Ascending aorta (tissue), 2 donors: ENCODE data around the gene POLR2J. TPM values are rescaled to one million over a fixed set of nuclear protein-coding genes. Genes with fewer than 3 reads are reported as not detected.
A peak's percentile ranks its signal among the peaks of the same experiment; 100 is the strongest.
"Not testable (repeated sequence)": the region's sequence is repeated elsewhere in the genome, so short reads cannot be mapped to it uniquely, and the experiment has no call there.

Source experiments
- DNase-seq, 2 donors: peaks; one replicate each; pipeline ENCODE4 v3.0.0-alpha.2; 2019; ENCODE audit warnings: low spot score in 2 of 2
- H3K27ac ChIP-seq, 2 donors: fragments of 200-600 bp; sonication (generic); one replicate each; pipeline ENCODE4 v1.5.1; 2016 to 2017; ENCODE audit warnings: mild to moderate bottlenecking in 1 of 2
- H3K27me3 ChIP-seq: fragments of 200-600 bp; sonication (generic); one replicate; pipeline ENCODE4 v1.5.1; 2017
- H3K36me3 ChIP-seq, 2 donors: fragments of 200-600 bp; sonication (generic); one replicate each; pipeline ENCODE4 v1.5.1; 2016
- H3K4me1 ChIP-seq, 2 donors: fragments of 200-600 bp; sonication (generic); one replicate each; pipeline ENCODE4 v1.5.1; 2016 to 2017; ENCODE audit warnings: mild to moderate bottlenecking in 1 of 2
- H3K4me3 ChIP-seq, 2 donors: fragments of 200-600 bp; sonication (generic); one replicate each; pipeline ENCODE4 v1.5.1; 2016 to 2017; ENCODE audit warnings: mild to moderate bottlenecking in 1 of 2
- H3K9me3 ChIP-seq, 2 donors: fragments of 200-600 bp; sonication (generic); one replicate each; pipeline ENCODE4 v1.5.1; 2016
- intact Hi-C: fragments of 100-400 bp; cut with DNase I; formaldehyde crosslinking; loops from one replicate; pipeline ENCODE4 v1.15.1; 2023
- total RNA-seq: library from RNA; depleted of rRNA; stranded (reverse); fragments of >200 nt; gene quantifications from one replicate; pipeline ENCODE4 v1.1.0, GENCODE V29; 2016

POLR2J gene
- total RNA-seq, 1 donor from 2014 or later, result 40.8 TPM

GRCh38 chr7:102510575-102510974 is 31.9 kb upstream of the POLR2J start:
- H3K4me1 ChIP-seq, intact Hi-C loops, H3K36me3 ChIP-seq, DNase-seq, H3K27ac ChIP-seq, H3K27me3 ChIP-seq, H3K9me3 ChIP-seq, H3K4me3 ChIP-seq: not testable (repeated sequence)

DNA sequence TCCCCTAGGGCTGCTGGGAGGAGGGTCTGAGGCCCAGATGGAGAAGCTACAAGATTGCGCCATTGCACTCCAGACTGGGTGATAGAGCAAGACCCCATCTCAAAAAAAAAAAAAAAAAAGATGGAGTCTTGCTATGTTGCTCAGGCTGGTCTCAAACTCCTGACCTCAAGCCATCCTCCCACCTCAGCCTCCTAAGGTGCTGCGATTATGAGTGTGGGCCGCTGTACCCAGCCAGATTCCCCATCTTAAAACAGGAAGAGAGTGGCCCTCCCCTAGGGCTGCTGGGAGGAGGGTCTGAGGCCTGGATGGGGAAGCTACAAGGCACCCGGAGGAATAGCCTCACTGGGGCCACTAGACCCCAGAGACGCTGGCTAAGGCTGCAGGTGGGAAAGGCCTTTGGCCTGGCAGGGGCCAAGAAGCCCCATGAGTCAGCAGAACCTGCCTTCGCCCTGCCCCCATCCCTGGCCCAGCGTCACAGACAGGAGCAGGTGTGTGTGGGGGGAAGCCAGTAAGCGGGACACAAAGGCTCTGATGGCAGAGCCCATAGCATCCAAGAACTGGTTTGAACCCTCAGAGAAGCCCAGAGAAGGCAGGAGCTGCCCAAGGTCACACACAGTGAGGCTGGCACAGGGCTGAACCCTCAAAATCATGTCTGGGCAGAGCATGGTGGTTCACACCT is 28.8 kb upstream of the POLR2J start:
- H3K9me3 ChIP-seq, H3K27me3 ChIP-seq, H3K4me1 ChIP-seq, H3K36me3 ChIP-seq, H3K27ac ChIP-seq, H3K4me3 ChIP-seq, intact Hi-C loops: not testable (repeated sequence)
- DNase-seq, result peak in 1 of 2 donors; percentile 34

DNA sequence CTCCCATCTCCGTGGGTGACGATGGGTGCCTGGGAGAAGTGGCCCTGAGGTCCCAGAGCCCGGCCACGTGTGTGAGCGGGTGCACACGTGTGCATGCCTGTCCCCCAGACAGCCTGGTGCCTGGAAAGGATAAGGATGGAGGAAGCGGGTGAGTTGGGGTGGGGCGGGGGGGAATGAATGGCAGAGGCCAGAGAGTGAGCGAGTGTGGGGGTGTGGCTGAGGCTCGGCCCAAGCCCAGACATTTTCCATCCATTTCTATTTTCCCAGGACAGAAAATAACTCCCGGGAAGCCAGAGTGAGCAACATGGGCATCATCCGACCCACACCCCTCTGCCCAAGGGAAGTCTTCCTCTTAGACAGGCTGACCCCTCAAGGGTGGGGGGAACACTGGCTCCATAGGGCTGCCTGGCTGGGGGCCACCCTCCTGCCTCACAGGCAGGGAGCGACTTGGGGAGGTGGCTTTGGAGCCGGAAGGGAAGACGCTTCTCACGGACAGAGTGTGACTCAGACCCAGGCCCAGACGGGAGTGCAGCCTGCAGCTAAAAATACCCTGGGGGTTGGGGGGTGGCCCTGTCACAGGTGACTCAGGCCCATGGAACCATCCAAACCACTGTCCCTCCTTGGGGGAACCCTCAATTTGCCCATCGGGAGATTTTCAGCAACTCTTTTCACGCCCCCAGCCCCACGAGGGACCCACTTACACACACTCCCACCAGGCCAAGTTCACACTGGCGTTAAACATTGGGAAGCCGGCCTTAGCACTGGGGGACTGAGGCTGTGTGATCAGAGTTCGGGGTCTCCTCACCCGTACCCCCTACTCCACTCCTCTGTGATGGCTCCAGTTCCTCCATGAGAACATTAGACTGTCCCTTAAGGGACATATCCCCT is 26.8 kb upstream of the POLR2J start:
- DNase-seq, result peak in 1 of 2 donors; percentile 65
- H3K4me1 ChIP-seq, intact Hi-C loops, H3K36me3 ChIP-seq, H3K4me3 ChIP-seq, H3K9me3 ChIP-seq, H3K27me3 ChIP-seq: not testable (repeated sequence)
- peak overlapping the region; percentile 72 to 78 for H3K27ac ChIP-seq

DNA sequence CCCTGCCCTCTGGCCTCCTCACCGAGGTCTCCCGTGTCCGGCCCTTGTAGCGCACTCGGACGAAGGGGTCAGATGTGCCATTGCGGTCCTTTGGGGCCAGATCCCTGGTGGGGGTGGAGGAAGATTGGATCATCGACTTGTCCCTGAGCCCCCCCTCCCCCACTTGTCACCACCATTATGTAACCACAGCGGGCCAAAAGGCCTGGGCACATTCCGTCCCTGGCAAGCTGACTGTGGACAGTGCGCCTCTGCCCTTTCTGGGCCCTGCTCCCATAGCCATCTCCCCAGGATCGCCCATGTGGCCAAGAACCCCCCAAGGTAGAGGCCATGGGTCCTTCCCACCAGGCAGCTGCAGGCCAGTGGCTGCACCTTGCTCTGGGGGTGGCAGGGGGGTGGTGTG is 24.4 kb upstream of the POLR2J start:
- DNase-seq, H3K4me3 ChIP-seq, H3K27me3 ChIP-seq, intact Hi-C loops, H3K4me1 ChIP-seq, H3K9me3 ChIP-seq, H3K27ac ChIP-seq, H3K36me3 ChIP-seq: not testable (repeated sequence)

GRCh38 chr7:102498321-102498720 is 19.6 kb upstream of the POLR2J start:
- H3K27me3 ChIP-seq, H3K27ac ChIP-seq, H3K4me1 ChIP-seq, H3K4me3 ChIP-seq, H3K9me3 ChIP-seq, DNase-seq, H3K36me3 ChIP-seq, intact Hi-C loops: not testable (repeated sequence)

GRCh38 chr7:102497308-102497707 is 18.6 kb upstream of the POLR2J start:
- DNase-seq, intact Hi-C loops, H3K27me3 ChIP-seq, H3K9me3 ChIP-seq, H3K4me1 ChIP-seq, H3K36me3 ChIP-seq, H3K27ac ChIP-seq, H3K4me3 ChIP-seq: not testable (repeated sequence)

DNA sequence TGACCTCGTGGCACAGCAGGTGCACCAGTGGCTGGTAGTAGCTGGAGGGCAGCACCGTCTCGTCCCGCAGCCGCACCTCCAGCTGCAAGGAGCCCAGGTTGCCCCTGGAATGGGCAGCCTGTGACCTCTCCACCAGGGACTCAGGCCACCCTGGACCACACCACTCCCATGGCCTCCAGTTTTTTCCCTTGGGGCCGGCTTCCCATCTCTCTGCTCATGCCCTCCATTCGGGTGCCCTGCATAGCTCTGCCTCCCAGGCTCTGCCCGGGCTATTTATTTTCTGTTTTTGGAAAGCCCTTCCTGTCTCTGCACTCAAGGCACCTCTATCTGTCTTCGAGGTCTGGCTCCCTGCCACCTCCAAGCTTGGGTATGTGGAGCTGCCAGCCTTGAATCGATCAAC is 18.1 kb upstream of the POLR2J start:
- H3K27ac ChIP-seq, intact Hi-C loops, H3K4me1 ChIP-seq, H3K4me3 ChIP-seq, H3K27me3 ChIP-seq, DNase-seq, H3K9me3 ChIP-seq, H3K36me3 ChIP-seq: not testable (repeated sequence)

- intact Hi-C loops, H3K27me3 ChIP-seq, H3K36me3 ChIP-seq, H3K27ac ChIP-seq, H3K4me3 ChIP-seq, H3K4me1 ChIP-seq, H3K9me3 ChIP-seq, DNase-seq: not testable (repeated sequence)
Measured at GRCh38 chr7:102494473-102495149, 15.9 kb upstream of the POLR2J start.

DNA sequence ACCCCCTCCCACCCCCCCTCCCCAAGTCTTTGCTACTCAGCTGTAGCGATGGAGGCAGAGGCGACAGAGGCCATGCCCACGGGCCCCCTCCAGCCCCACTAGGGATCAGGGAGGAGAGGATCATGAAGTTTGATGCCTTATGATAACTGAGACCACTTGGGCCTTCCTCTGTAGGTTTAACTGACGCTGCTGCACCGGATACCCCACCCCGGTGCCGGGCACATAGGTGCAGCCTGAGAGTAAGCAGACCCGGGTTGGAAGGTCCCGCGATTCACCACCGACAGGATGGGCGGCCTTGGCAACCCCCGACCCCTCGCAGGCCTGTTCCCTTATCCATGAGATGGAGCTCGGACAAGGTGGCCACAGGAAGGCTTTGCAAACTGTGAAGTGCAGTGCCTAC is 15.3 kb upstream of the POLR2J start:
- H3K27ac ChIP-seq, H3K4me3 ChIP-seq, H3K9me3 ChIP-seq, H3K4me1 ChIP-seq, H3K27me3 ChIP-seq, intact Hi-C loops, H3K36me3 ChIP-seq: not testable (repeated sequence)
- DNase-seq, result peak in 1 of 2 donors; percentile 8

- H3K4me3 ChIP-seq, H3K36me3 ChIP-seq, DNase-seq, H3K9me3 ChIP-seq, H3K27ac ChIP-seq, intact Hi-C loops, H3K27me3 ChIP-seq, H3K4me1 ChIP-seq: not testable (repeated sequence)
Measured at GRCh38 chr7:102493220-102493935, 14.7 kb upstream of the POLR2J start.

- H3K27me3 ChIP-seq, H3K4me1 ChIP-seq, H3K9me3 ChIP-seq, intact Hi-C loops, H3K4me3 ChIP-seq, H3K36me3 ChIP-seq, H3K27ac ChIP-seq: not testable (repeated sequence)
- peak; percentile 5 to 59 for DNase-seq
Measured at GRCh38 chr7:102490529-102491075, 11.9 kb upstream of the POLR2J start.

DNA sequence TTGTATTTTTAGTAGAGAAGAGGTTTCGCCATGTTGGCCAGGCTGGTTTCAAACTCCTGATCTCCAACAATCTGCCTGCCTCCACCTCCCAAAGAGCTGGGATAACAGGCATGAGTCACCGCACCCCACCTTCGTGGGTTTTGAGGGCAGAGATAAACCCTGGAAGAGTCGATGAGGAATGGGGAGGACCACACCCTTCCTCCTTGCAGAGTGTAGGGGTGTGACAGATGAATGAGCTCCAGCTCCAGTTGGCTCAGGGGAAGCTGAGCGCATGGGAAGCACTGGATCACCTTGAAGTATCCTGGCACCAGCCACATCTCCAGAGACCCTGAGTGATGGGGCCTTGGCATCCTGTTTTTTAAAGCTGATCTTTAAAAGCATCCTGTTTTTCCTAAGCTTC is 5.6 kb upstream of the POLR2J start:
- intact Hi-C loops, H3K9me3 ChIP-seq, DNase-seq, H3K27me3 ChIP-seq, H3K4me3 ChIP-seq, H3K27ac ChIP-seq, H3K4me1 ChIP-seq, H3K36me3 ChIP-seq: not testable (repeated sequence)

GRCh38 chr7:102481962-102482361 is 3.2 kb upstream of the POLR2J start:
- peak in 1 of 2 donors; percentile 4 for DNase-seq
- H3K4me3 ChIP-seq, H3K4me1 ChIP-seq, H3K27me3 ChIP-seq, H3K27ac ChIP-seq, intact Hi-C loops, H3K9me3 ChIP-seq, H3K36me3 ChIP-seq: not testable (repeated sequence)
